K562 (cell line): ENCODE data around the gene HS2ST1. TPM values are rescaled to one million over a fixed set of nuclear protein-coding genes. Genes with fewer than 3 reads are reported as not detected.

ENCODE experiments used
- ADNP ChIP-seq: fragments of 200-800 bp; sonication (Bioruptor generic); IDR thresholded peaks from 2 replicates; pipeline ENCODE4 v1.6.1; 2016; ENCODE audit warnings: missing genetic modification characterization, missing compliant biosample characterization
- AFF1 ChIP-seq, 2 experiments: fragments of 450-650 bp; IDR thresholded peaks; 2 replicates each; pipeline ENCODE4 v1.6.1; 2018; ENCODE audit warnings: mild to moderate bottlenecking in 2 of 2, low read depth in 1 of 2; ENCODE audit not compliant: partially characterized antibody in 2 of 2
- BMI1 ChIP-seq: fragments of 150-350 bp; IDR thresholded peaks from 2 replicates; pipeline ENCODE4 v1.6.1; 2014; ENCODE audit warnings: low read length
- CBFA2T2 ChIP-seq: fragments of 450-650 bp; conservative IDR thresholded peaks from 2 replicates; pipeline ENCODE4 v1.6.1; 2017; ENCODE audit warnings: mild to moderate bottlenecking
- CBFB ChIP-seq: sonication (generic); formaldehyde crosslinking; IDR thresholded peaks from 2 replicates; pipeline ENCODE4 v1.4.0; 2020; ENCODE audit warnings: mild to moderate bottlenecking, missing genetic modification reagents
- CCNT2 ChIP-seq: IDR thresholded peaks from 2 replicates; pipeline ENCODE4 v1.6.1; 2011; ENCODE audit warnings: borderline replicate concordance, low read depth, mild to moderate bottlenecking, moderate library complexity, mixed read lengths, low read length; ENCODE audit not compliant: insufficient read length; ENCODE audit errors: extremely low read depth
- CHD1 ChIP-seq: fragments of 200-600 bp; sonication (generic); IDR thresholded peaks from one replicate; pipeline ENCODE4 v1.6.1; 2012; ENCODE audit warnings: mild to moderate bottlenecking, moderate library complexity, low read length, inconsistent platforms
- E2F3 ChIP-seq: fragments of 250-450 bp; sonication (Bioruptor Pico); IDR thresholded peaks from 2 replicates; pipeline ENCODE4 v1.4.0; 2020; ENCODE audit warnings: mild to moderate bottlenecking
- HDAC8 ChIP-seq: fragments of 450-650 bp; IDR thresholded peaks from 2 replicates; pipeline ENCODE4 v1.6.1; 2016; ENCODE audit warnings: mild to moderate bottlenecking, missing genetic modification characterization, moderate library complexity, missing compliant biosample characterization
- HIVEP1 ChIP-seq: fragments of 250-450 bp; sonication (Bioruptor Pico); IDR thresholded peaks from 2 replicates; pipeline ENCODE4 v1.4.0; 2020; ENCODE audit warnings: mild to moderate bottlenecking
- MAFG ChIP-seq: fragments of 450-650 bp; conservative IDR thresholded peaks from 2 replicates; pipeline ENCODE4 v1.6.1; 2016; ENCODE audit warnings: missing genetic modification characterization, missing compliant biosample characterization
- NCOA4 ChIP-seq: fragments of 450-650 bp; IDR thresholded peaks from 2 replicates; pipeline ENCODE4 v1.6.1; 2018; ENCODE audit warnings: mild to moderate bottlenecking; ENCODE audit not compliant: partially characterized antibody
- NRF1 ChIP-seq, 2 experiments: fragments of 450-650 bp; IDR thresholded peaks in 1 of 2; conservative IDR thresholded peaks in 1 of 2; 2 replicates each; pipeline ENCODE4 v1.6.1; 2014; ENCODE audit warnings: mild to moderate bottlenecking in 2 of 2
- POU5F1 ChIP-seq: fragments of 150-350 bp; IDR thresholded peaks from 2 replicates; pipeline ENCODE4 v1.6.1; 2014; ENCODE audit warnings: borderline replicate concordance, low read length, low read depth, mild to moderate bottlenecking; ENCODE audit not compliant: partially characterized antibody
- RCOR1 ChIP-seq, 2 experiments: IDR thresholded peaks; 2 replicates each; pipeline ENCODE4 v1.6.1; 2012; ENCODE audit warnings: low read depth in 2 of 2, low read length in 2 of 2, borderline replicate concordance in 1 of 2, improper control_type of control experiment in 1 of 2
- SMARCA5 ChIP-seq: fragments of 450-650 bp; IDR thresholded peaks from 2 replicates; pipeline ENCODE4 v1.6.1; 2016
- TAF7 ChIP-seq: fragments of 450-650 bp; IDR thresholded peaks from 2 replicates; pipeline ENCODE4 v1.6.1; 2016; ENCODE audit warnings: missing genetic modification characterization, missing compliant biosample characterization
- THAP12 ChIP-seq: fragments of 250-450 bp; sonication (Bioruptor Pico); IDR thresholded peaks from 2 replicates; pipeline ENCODE4 v1.9.0; 2021; ENCODE audit warnings: mild to moderate bottlenecking, inconsistent platforms
- ZFP1 ChIP-seq: fragments of 450-650 bp; formaldehyde crosslinking; IDR thresholded peaks from 2 replicates; pipeline ENCODE4 v1.4.0; 2020; ENCODE audit warnings: mild to moderate bottlenecking, mixed read lengths
- ZFP36 ChIP-seq: fragments of 150-350 bp; IDR thresholded peaks from 2 replicates; pipeline ENCODE4 v1.6.1; 2018; ENCODE audit warnings: low read length, low read depth; ENCODE audit not compliant: partially characterized antibody
- ZNF12 ChIP-seq: sonication (generic); formaldehyde crosslinking; IDR thresholded peaks from 2 replicates; pipeline ENCODE4 v1.4.0; 2020; ENCODE audit warnings: mild to moderate bottlenecking, missing genetic modification reagents
- ZNF175 ChIP-seq: fragments of 200-800 bp; sonication (Bioruptor generic); IDR thresholded peaks from 2 replicates; pipeline ENCODE4 v1.6.1; 2016; ENCODE audit warnings: low read depth, mild to moderate bottlenecking, missing genetic modification characterization, missing compliant biosample characterization
- ZNF232 ChIP-seq: sonication (generic); formaldehyde crosslinking; IDR thresholded peaks from 2 replicates; pipeline ENCODE4 v1.8.0; 2022; ENCODE audit warnings: mild to moderate bottlenecking, missing genetic modification reagents
- polyA plus RNA-seq, 8 experiments: library from polyadenylated mRNA; depleted of rRNA in 4 of 8; stranded (reverse) in 5 of 8; unstranded in 3 of 8; fragments of >200 nt; fragmentation: Nextera tagmentation in 2 of 8; fragmentation: Illumina TruSeq in 1 of 8; extraction: Ambion mirVana in 2 of 8; extraction: Trizol in 1 of 8; gene quantifications; 2 replicates each; pipeline versions ENCODE4 v1.2.1 to v1.2.3, GENCODE V29; 2011 to 2014; ENCODE audit warnings: inconsistent platforms in 1 of 8, missing spikeins in 1 of 8
- total RNA-seq, 7 experiments: library from RNA; depleted of rRNA in 6 of 7; stranded (reverse); fragments of >200 nt in 6 of 7; fragmentation: Illumina TruSeq in 2 of 7; extraction: Trizol in 2 of 7; gene quantifications; 2 replicates each; pipeline versions ENCODE4 v1.2.1 to v1.2.3, GENCODE V29; 2011 to 2021; ENCODE audit warnings: low replicate concordance in 1 of 7

Gene HS2ST1
- total and polyA plus RNA-seq, 9 of the 15 experiments (the other 6 are each of a cell fraction or from before 2014, with no cell fraction given), result 7.7 to 43.3 (median 25.8) TPM

GRCh38 chr1:87130438-87130837 is 216.0 kb downstream of the HS2ST1 start (continued):
- no peak for TF ChIP-seq ZNF12 (CRISPR knock-in tag)
- no peak for TF ChIP-seq BMI1
- TF ChIP-seq ZFP1, result no peak
- TF ChIP-seq HIVEP1 (CRISPR knock-in tag), result no peak
- TF ChIP-seq SMARCA5, result no peak
- no peak for TF ChIP-seq ZNF232 (CRISPR knock-in tag)
- TF ChIP-seq NCOA4, result no peak
- TF ChIP-seq CHD1, result no peak
- 0 out of 2 replicates have a peak, but pooled peaks have one; percentile 33 for TF ChIP-seq CBFA2T2
- TF ChIP-seq NRF1 (conservative IDR thresholded peaks at IDR 0.05 in 1 of 2, IDR thresholded peaks at IDR 0.05 in 1 of 2), result no peak
- TF ChIP-seq AFF1 (IDR thresholded peaks at IDR 0.05; ENCODE audit: low read depth in 1 of 2, partially characterized antibody in 2 of 2), result no peak
- no peak for TF ChIP-seq CBFB
- no peak for TF ChIP-seq THAP12
- no peak for TF ChIP-seq TAF7 (tag)
- peak; percentile 14 for TF ChIP-seq CCNT2
- TF ChIP-seq POU5F1, result no peak
- no peak for TF ChIP-seq ZNF175 (CRISPR knock-in tag)
- no peak for TF ChIP-seq ZFP36
- no peak for TF ChIP-seq MAFG (tag)
- TF ChIP-seq RCOR1 (IDR thresholded peaks at IDR 0.05; ENCODE audit: borderline replicate concordance in 1 of 2, low read depth in 2 of 2, low read length in 2 of 2), result peak in 1 of 2 experiments; percentile 69; a peak in 1 of 4 replicates
- peak; percentile 60; the same call in 1 of the 2 replicates for TF ChIP-seq ADNP
- no peak for TF ChIP-seq HDAC8 (tag)
- no peak for TF ChIP-seq E2F3
